ENCODE data around the gene KDM4E.

- no peak for TF ChIP-seq ATF2 (IDR thresholded peaks at IDR 0.05; ENCODE audit: low read length)
- no peak for TF ChIP-seq RFX5 (IDR thresholded peaks at IDR 0.05; ENCODE audit: low read depth, low read length)
- no peak; the same call in 1 of the 2 replicates for TF ChIP-seq POLR2AphosphoS5 (IDR thresholded peaks at IDR 0.05; ENCODE audit: low read length)
- no peak for TF ChIP-seq NR2C2 (IDR thresholded peaks at IDR 0.05; ENCODE audit: borderline replicate concordance, control insufficient read depth, insufficient read length, low read depth)
- TF ChIP-seq, protein P1, sequence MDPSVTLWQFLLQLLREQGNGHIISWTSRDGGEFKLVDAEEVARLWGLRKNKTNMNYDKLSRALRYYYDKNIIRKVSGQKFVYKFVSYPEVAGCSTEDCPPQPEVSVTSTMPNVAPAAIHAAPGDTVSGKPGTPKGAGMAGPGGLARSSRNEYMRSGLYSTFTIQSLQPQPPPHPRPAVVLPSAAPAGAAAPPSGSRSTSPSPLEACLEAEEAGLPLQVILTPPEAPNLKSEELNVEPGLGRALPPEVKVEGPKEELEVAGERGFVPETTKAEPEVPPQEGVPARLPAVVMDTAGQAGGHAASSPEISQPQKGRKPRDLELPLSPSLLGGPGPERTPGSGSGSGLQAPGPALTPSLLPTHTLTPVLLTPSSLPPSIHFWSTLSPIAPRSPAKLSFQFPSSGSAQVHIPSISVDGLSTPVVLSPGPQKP (IDR thresholded peaks at IDR 0.05; ENCODE audit: low read depth, low read length) = no peak
- no peak for TF ChIP-seq FOXK2 (IDR thresholded peaks at IDR 0.05)
- TF ChIP-seq EP300 (IDR thresholded peaks at IDR 0.05; ENCODE audit: borderline replicate concordance in 1 of 2, control insufficient read depth in 1 of 2, low read depth in 2 of 2, low read length in 2 of 2) = no peak
- TF ChIP-seq JUND (IDR thresholded peaks at IDR 0.05; ENCODE audit: low read depth, low read length) = no peak
- TF ChIP-seq MXI1 (IDR thresholded peaks at IDR 0.05; ENCODE audit: low read depth, low read length) = no peak
- TF ChIP-seq ZNF274 (IDR thresholded peaks at IDR 0.05; ENCODE audit: insufficient read depth, insufficient read length) = no peak
Observed at GRCh38 chr11:95074792-95075563, 49.9 kb downstream of the KDM4E start.

All from GM12878 (cell line).